ENCODE results near the gene BTBD16.

BTBD16 gene

GRCh38 chr10:122342293-122343134, 71.4 kb downstream of the BTBD16 start:
- H3K27me3 ChIP-seq (replicated peaks; ENCODE audit: control insufficient read depth, insufficient read depth, low read length) = no peaks in the 10 kb centered on the region
- H3K36me3 ChIP-seq (ENCODE audit: control insufficient read depth, insufficient read depth, low read length, severe bottlenecking) = no peaks in the 10 kb centered on the region
- peak; percentile 85 for DNase-seq (ENCODE audit: low read depth)
- H3K4me1 ChIP-seq (ENCODE audit: control insufficient read depth, insufficient read depth, low read length) = peaks cover 7% of the 10 kb centered on the region
- no peak overlapping the region for H3K9ac ChIP-seq (ENCODE audit: low read length)
- no peak overlapping the region for H3K4me3 ChIP-seq (ENCODE audit: low read length)
- peaks cover 5% of the 10 kb centered on the region for H3K9me3 ChIP-seq (ENCODE audit: control insufficient read depth, low read length)

- Histone ChIP-seq H3K4me3 (ENCODE audit: low read length) (no peak overlapping the region), H3K9me3 (ENCODE audit: control insufficient read depth, low read length) (peaks cover 5% of the 10 kb centered on the region), H3K4me1 (ENCODE audit: control insufficient read depth, insufficient read depth, low read length) (peaks cover 7% of the 10 kb centered on the region), H3K27me3 (replicated peaks; ENCODE audit: control insufficient read depth, insufficient read depth, low read length) (no peaks in the 10 kb centered on the region), H3K9ac (ENCODE audit: low read length) (no peak overlapping the region), H3K36me3 (ENCODE audit: control insufficient read depth, insufficient read depth, low read length, severe bottlenecking) (no peaks in the 10 kb centered on the region)
- DNase-seq (ENCODE audit: low read depth) = no peak
Measured at GRCh38 chr10:122343135-122343800, 72.2 kb downstream of the BTBD16 start.

DNA sequence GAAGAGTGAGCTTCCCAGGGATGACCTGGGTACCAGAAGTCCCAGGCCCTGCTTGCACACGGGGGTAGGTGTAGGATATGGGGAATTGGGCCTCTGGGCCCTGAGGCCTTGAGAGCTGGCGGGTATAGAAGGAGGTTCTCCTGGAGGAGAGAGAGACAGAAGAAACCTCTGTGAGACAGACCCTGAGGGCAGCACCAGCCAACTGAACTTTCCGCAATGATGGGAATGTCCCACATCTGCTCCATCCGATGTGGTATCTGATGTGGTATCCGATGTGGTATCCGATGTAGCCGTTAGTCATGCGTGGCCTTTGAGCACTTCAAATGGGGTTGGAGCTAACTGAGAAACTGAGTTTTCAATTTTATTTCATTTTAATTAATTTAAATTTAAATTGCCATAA, 72.8 kb downstream of the BTBD16 start:
- peaks cover 7% of the 10 kb centered on the region for H3K4me1 ChIP-seq (ENCODE audit: control insufficient read depth, insufficient read depth, low read length)
- H3K9me3 ChIP-seq (ENCODE audit: control insufficient read depth, low read length) = peaks cover 5% of the 10 kb centered on the region
- no peaks in the 10 kb centered on the region for H3K27me3 ChIP-seq (replicated peaks; ENCODE audit: control insufficient read depth, insufficient read depth, low read length)
- no peak overlapping the region for H3K9ac ChIP-seq (ENCODE audit: low read length)
- DNase-seq (ENCODE audit: low read depth) = no peak
- no peak overlapping the region for H3K4me3 ChIP-seq (ENCODE audit: low read length)
- no peaks in the 10 kb centered on the region for H3K36me3 ChIP-seq (ENCODE audit: control insufficient read depth, insufficient read depth, low read length, severe bottlenecking)

GRCh38 chr10:122344741-122345258, 73.7 kb downstream of the BTBD16 start:
- no peaks in the 10 kb centered on the region for H3K36me3 ChIP-seq (ENCODE audit: control insufficient read depth, insufficient read depth, low read length, severe bottlenecking)
- DNase-seq (ENCODE audit: low read depth) = peak; percentile 8
- no peaks in the 10 kb centered on the region for H3K27me3 ChIP-seq (replicated peaks; ENCODE audit: control insufficient read depth, insufficient read depth, low read length)
- H3K4me3 ChIP-seq (ENCODE audit: low read length) = no peak overlapping the region
- H3K9ac ChIP-seq (ENCODE audit: low read length) = no peak overlapping the region
- H3K4me1 ChIP-seq (ENCODE audit: control insufficient read depth, insufficient read depth, low read length) = peaks cover 7% of the 10 kb centered on the region
- peaks cover 5% of the 10 kb centered on the region for H3K9me3 ChIP-seq (ENCODE audit: control insufficient read depth, low read length)

DNA sequence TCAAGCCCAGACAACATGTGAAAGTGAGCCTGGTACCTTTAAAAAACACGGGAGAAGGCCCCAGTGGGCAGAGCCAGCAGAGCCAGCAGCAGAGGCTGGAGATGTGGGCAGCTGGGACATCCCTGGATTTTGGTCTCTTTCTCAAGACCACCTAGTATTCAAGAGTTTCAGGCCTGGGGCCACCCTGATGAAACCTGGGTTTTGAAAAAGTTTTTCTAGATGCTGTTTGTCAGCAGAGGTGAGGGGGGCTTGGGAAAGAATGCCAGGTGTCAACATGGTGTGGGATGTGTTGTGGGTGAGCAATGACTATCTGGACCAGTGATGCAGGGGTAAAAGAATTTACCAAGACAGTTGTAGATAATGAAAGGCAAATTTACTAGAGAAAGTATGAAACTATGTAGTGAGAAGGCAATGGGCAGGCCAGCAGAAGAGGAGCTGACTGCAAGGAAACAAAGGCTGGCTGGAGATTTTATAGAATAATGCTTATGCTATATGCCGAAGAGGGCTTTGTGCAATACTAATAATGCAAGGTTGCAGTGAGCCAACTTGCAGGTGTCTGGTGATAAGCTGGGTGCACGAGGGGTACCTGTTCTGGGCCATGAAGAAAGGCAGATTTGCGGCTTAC, 75.3 kb downstream of the BTBD16 start:
- H3K9ac ChIP-seq (ENCODE audit: low read length) = no peak overlapping the region
- DNase-seq (ENCODE audit: low read depth) = no peak
- H3K9me3 ChIP-seq (ENCODE audit: control insufficient read depth, low read length) = peaks cover 5% of the 10 kb centered on the region
- H3K4me3 ChIP-seq (ENCODE audit: low read length) = no peak overlapping the region
- H3K27me3 ChIP-seq (replicated peaks; ENCODE audit: control insufficient read depth, insufficient read depth, low read length) = peaks cover 3% of the 10 kb centered on the region
- peaks cover 7% of the 10 kb centered on the region for H3K4me1 ChIP-seq (ENCODE audit: control insufficient read depth, insufficient read depth, low read length)
- H3K36me3 ChIP-seq (ENCODE audit: control insufficient read depth, insufficient read depth, low read length, severe bottlenecking) = no peaks in the 10 kb centered on the region

DNA sequence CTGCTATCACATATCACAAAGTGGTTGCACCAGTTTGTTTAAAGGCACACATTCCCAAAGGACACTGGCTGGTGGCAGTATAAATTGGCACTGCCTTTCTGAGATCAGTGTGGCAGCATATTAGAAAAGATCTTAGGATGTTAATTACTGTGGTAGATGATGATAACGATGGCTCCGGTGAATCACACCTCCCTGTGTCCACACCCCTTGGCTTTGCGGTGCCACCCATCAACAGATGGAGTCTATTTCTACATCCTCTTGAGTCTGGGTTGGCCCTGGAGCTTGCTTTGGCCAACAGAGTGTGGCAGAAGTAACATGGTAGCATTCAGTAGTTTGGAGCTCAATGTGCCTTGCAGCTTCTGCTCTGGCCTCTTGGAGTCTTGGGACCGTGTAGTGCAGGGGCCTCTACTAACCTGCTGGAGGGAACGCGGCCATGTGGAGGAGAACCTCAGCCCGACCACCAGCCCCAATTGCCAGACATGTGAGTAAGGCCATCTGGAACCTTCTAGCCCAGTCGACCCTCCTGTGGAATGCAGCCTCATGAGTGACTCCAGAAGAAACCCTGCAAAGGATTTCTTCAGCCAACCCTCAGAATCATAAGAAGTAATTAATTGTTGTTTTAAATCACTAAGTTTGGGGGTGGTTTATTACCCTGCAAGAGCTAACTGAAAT, 76.2 kb downstream of the BTBD16 start:
- DNase-seq (ENCODE audit: low read depth) = no peak
- peaks cover 9% of the 10 kb centered on the region for H3K27me3 ChIP-seq (replicated peaks; ENCODE audit: control insufficient read depth, insufficient read depth, low read length)
- H3K4me1 ChIP-seq (ENCODE audit: control insufficient read depth, insufficient read depth, low read length) = peaks cover 7% of the 10 kb centered on the region
- peaks cover 5% of the 10 kb centered on the region for H3K9me3 ChIP-seq (ENCODE audit: control insufficient read depth, low read length)
- H3K36me3 ChIP-seq (ENCODE audit: control insufficient read depth, insufficient read depth, low read length, severe bottlenecking) = no peaks in the 10 kb centered on the region
- H3K9ac ChIP-seq (ENCODE audit: low read length) = no peak overlapping the region
- H3K4me3 ChIP-seq (ENCODE audit: low read length) = no peak overlapping the region

DNA sequence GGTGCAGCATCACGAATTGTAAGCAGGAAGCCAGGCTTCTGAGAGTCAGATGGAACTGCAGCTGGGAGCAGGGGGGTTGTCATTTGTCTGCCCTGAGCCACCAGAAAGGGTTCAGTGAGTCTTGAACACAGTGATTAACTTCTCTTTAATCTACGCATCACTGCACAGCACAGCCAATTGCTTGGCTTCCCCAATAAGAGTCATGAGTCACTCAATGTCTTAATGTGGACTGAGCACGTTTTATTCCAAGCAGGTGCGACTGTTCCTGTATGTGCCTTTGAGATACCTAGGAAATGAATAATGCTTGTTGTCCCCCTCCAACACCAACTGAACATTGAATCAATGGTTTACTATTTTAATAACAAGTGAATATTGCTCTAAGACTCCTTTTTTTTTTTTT, 77.4 kb downstream of the BTBD16 start:
- Histone ChIP-seq H3K4me1 (ENCODE audit: control insufficient read depth, insufficient read depth, low read length) (peaks cover 7% of the 10 kb centered on the region), H3K27me3 (replicated peaks; ENCODE audit: control insufficient read depth, insufficient read depth, low read length) (peaks cover 20% of the 10 kb centered on the region), H3K4me3 (ENCODE audit: low read length) (no peak overlapping the region), H3K9ac (ENCODE audit: low read length) (no peak overlapping the region), H3K9me3 (ENCODE audit: control insufficient read depth, low read length) (peaks cover 5% of the 10 kb centered on the region), H3K36me3 (ENCODE audit: control insufficient read depth, insufficient read depth, low read length, severe bottlenecking) (no peaks in the 10 kb centered on the region)
- DNase-seq (ENCODE audit: low read depth) = no peak

DNA sequence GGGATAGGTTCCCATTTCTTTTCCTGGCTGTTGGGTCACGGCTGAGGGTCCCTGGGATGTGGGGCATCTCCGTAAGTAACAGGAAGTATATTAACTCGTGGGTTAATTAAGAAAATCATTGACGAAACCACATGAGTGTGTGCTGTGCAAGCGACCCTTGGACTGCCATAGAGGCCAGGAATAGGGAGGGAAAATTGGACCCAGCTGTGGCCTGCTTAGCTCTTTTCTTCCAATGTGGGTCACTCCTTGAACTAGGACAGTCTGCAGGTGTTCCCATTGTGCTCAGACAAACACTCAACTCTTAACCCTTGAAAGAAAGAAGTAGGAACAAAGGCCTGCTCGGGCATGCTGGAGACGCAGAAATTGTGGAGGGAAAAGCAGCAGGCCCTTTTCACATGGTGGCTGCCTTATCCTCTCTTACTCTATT, 77.9 kb downstream of the BTBD16 start:
- no peak overlapping the region for H3K4me3 ChIP-seq (ENCODE audit: low read length)
- H3K27me3 ChIP-seq (replicated peaks; ENCODE audit: control insufficient read depth, insufficient read depth, low read length) = peaks cover 22% of the 10 kb centered on the region
- H3K9me3 ChIP-seq (ENCODE audit: control insufficient read depth, low read length) = peaks cover 5% of the 10 kb centered on the region
- H3K36me3 ChIP-seq (ENCODE audit: control insufficient read depth, insufficient read depth, low read length, severe bottlenecking) = no peaks in the 10 kb centered on the region
- peaks cover 7% of the 10 kb centered on the region for H3K4me1 ChIP-seq (ENCODE audit: control insufficient read depth, insufficient read depth, low read length)
- H3K9ac ChIP-seq (ENCODE audit: low read length) = no peak overlapping the region
- no peak for DNase-seq (ENCODE audit: low read depth)

DNA sequence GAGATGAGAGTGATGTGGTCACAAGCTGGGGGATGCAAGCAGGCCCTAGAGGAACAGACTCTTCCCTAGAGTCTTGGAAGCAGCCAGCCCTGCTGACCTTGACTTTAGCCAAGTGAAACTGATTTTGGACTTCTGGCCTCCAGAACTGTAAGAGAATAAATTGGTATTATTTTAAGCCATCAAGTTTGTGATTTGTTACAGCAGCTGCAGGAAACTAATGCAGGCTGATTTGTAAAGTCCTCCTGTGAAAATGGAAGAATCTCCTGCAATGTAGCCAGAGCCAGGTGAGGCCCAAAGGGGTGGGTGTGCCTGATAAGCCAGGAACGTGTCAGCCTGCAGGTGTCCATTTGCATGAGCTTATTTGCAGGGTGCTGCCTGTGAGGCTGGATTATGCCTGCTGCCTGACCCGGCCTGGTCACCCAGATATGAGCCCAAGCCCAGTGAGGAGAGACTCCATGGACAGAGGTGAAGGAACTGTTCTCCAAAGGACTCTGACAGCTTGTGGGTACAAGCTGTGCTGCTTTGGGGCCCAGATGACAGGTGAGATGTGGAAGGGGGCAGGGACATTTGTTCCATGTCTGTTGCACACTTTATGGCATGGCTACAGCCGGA, 78.8 kb downstream of the BTBD16 start:
- Histone ChIP-seq H3K36me3 (ENCODE audit: control insufficient read depth, insufficient read depth, low read length, severe bottlenecking) (no peaks in the 10 kb centered on the region), H3K9me3 (ENCODE audit: control insufficient read depth, low read length) (peaks cover 5% of the 10 kb centered on the region), H3K9ac (ENCODE audit: low read length) (no peak overlapping the region), H3K4me3 (ENCODE audit: low read length) (no peak overlapping the region), H3K27me3 (replicated peaks; ENCODE audit: control insufficient read depth, insufficient read depth, low read length) (peaks cover 22% of the 10 kb centered on the region), H3K4me1 (ENCODE audit: control insufficient read depth, insufficient read depth, low read length) (peaks cover 2% of the 10 kb centered on the region)
- no peak for DNase-seq (ENCODE audit: low read depth)

DNA sequence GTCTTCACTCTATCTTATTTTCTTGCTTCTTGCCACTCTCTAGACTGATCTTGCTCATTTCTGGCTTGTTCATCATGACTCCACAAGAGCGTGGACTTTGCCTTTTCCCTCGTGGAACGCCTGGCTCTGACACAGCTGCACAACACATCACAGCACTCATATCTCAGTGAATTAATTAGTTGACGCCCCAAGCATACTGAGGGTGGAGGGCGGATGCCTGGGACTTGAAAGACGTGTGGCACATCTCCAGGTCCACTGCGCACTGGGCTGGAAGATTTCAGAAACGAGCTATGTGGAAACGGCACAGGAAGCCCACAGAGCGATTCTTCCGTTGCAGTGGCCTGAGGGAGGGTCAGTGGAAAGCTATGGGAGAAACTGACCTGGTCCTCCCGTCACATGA, 79.8 kb downstream of the BTBD16 start:
- Histone ChIP-seq H3K4me3 (ENCODE audit: low read length) (no peak overlapping the region), H3K4me1 (ENCODE audit: control insufficient read depth, insufficient read depth, low read length) (no peaks in the 10 kb centered on the region), H3K36me3 (ENCODE audit: control insufficient read depth, insufficient read depth, low read length, severe bottlenecking) (no peaks in the 10 kb centered on the region), H3K9me3 (ENCODE audit: control insufficient read depth, low read length) (peaks cover 5% of the 10 kb centered on the region), H3K27me3 (replicated peaks; ENCODE audit: control insufficient read depth, insufficient read depth, low read length) (peaks cover 22% of the 10 kb centered on the region), H3K9ac (ENCODE audit: low read length) (no peak overlapping the region)
- no peak for DNase-seq (ENCODE audit: low read depth)
